Measurements from ENCODE around the gene HADHB.

Gene HADHB

GRCh38 chr2:26229595-26229994 is 15.1 kb upstream of the HADHB start:
- H3K4me3 ChIP-seq (replicated peaks; ENCODE audit: low read depth, low read length), result no peak overlapping the region
- DNase-seq (ENCODE audit: extremely low read depth, low read depth), result no peak
- TF ChIP-seq CTCF (IDR thresholded peaks at IDR 0.05; ENCODE audit: low read depth, low read length, missing control alignments), result no peak

GRCh38 chr2:26230806-26231205 is 13.9 kb upstream of the HADHB start:
- TF ChIP-seq CTCF (IDR thresholded peaks at IDR 0.05; ENCODE audit: low read depth, low read length, missing control alignments), result no peak
- no peak for DNase-seq (ENCODE audit: extremely low read depth, low read depth)
- H3K4me3 ChIP-seq (replicated peaks; ENCODE audit: low read depth, low read length), result no peak overlapping the region

- no peak for DNase-seq (ENCODE audit: extremely low read depth, low read depth)
Observed at GRCh38 chr2:26235089-26235488, 9.7 kb upstream of the HADHB start.

GRCh38 chr2:26237868-26238267 is 6.9 kb upstream of the HADHB start:
- no peak overlapping the region for H3K4me3 ChIP-seq (replicated peaks; ENCODE audit: low read depth, low read length)
- no peak for DNase-seq (ENCODE audit: extremely low read depth, low read depth)
- no peak for TF ChIP-seq CTCF (IDR thresholded peaks at IDR 0.05; ENCODE audit: low read depth, low read length, missing control alignments)

More at GRCh38 chr2:26235089-26235488, 9.7 kb upstream of the HADHB start:
- TF ChIP-seq CTCF (IDR thresholded peaks at IDR 0.05; ENCODE audit: low read depth, low read length, missing control alignments), result peak; percentile 16
- no peak overlapping the region for H3K4me3 ChIP-seq (replicated peaks; ENCODE audit: low read depth, low read length)

- TF ChIP-seq CTCF (IDR thresholded peaks at IDR 0.05; ENCODE audit: low read depth, low read length, missing control alignments), result no peak
- H3K4me3 ChIP-seq (replicated peaks; ENCODE audit: low read depth, low read length), result no peak overlapping the region
- DNase-seq (ENCODE audit: extremely low read depth, low read depth), result no peak
Observed at GRCh38 chr2:26238311-26238958, 6.3 kb upstream of the HADHB start.

GRCh38 chr2:26241928-26242436 is 2.8 kb upstream of the HADHB start:
- no peak overlapping the region for H3K4me3 ChIP-seq (replicated peaks; ENCODE audit: low read depth, low read length)
- DNase-seq (ENCODE audit: extremely low read depth, low read depth), result no peak

More at GRCh38 chr2:26241928-26242436, 2.8 kb upstream of the HADHB start:
- no peak for TF ChIP-seq CTCF (IDR thresholded peaks at IDR 0.05; ENCODE audit: low read depth, low read length, missing control alignments)

Measured in HFF-Myc (cell line).